Panc1 (cell line): ENCODE data around the gene PLCH1. TPM values are rescaled to one million over a fixed set of nuclear protein-coding genes. Genes with fewer than 3 reads are reported as not detected.

ENCODE experiments used
- ATAC-seq: fragments of 200-7000 bp; cut with Tn5 transposase; 2 replicates; pipeline ENCODE4 v1.9.1; 2020; ENCODE audit warnings: mild to moderate bottlenecking, moderate library complexity
- BruUV-seq: library from RNA; stranded (reverse); fragments of 400-500 nt; replicated peaks from 2 replicates; lab custom pipeline; 2021; lab: Mats Ljungman, UMichigan
- CTCF ChIA-PET: fragments of 300-600 bp; sonication (Branson Sonifier 250); formaldehyde crosslinking; loops from one replicate; lab custom pipeline; 2022; ENCODE audit warnings: antibody characterized with exemption; lab: Charles Lee
- POLR2A ChIA-PET: fragments of 300-600 bp; sonication (Branson Sonifier 250); formaldehyde crosslinking; loops from one replicate; lab custom pipeline; 2022; ENCODE audit warnings: antibody characterized with exemption; lab: Charles Lee
- DNase-seq: peaks from one replicate; pipeline ENCODE4 v3.0.0-alpha.2; 2010; ENCODE audit warnings: low read depth, low spot score
- H3K27ac ChIP-seq: 2 replicates; pipeline ENCODE4 v1.5.1; 2011; ENCODE audit warnings: mild to moderate bottlenecking, low read length, inconsistent platforms
- H3K27me3 ChIP-seq: fragments of 200-500 bp; sonication (Bioruptor generic); 2 replicates; pipeline ENCODE4 v1.6.0; 2014; ENCODE audit warnings: low read length, inconsistent platforms; ENCODE audit not compliant: control insufficient read depth, insufficient read depth
- H3K36me3 ChIP-seq: fragments of 200-500 bp; sonication (Bioruptor generic); 2 replicates; pipeline ENCODE4 v1.5.1; 2014; ENCODE audit warnings: inconsistent platforms, mild to moderate bottlenecking, low read length, moderate library complexity; ENCODE audit not compliant: control insufficient read depth, insufficient read depth
- H3K4me1 ChIP-seq: 2 replicates; pipeline ENCODE4 v1.5.1; 2011; ENCODE audit warnings: inconsistent platforms, mild to moderate bottlenecking, low read length, moderate library complexity; ENCODE audit not compliant: control insufficient read depth, insufficient read depth
- H3K4me3 ChIP-seq, 2 experiments: 2 replicates each; pipeline ENCODE4 v1.5.1; 2011 to 2012; ENCODE audit warnings: low read depth in 2 of 2, low read length in 2 of 2, mild to moderate bottlenecking in 2 of 2, inconsistent platforms in 1 of 2, moderate library complexity in 1 of 2
- H3K9me3 ChIP-seq: fragments of 200-500 bp; sonication (Bioruptor generic); 2 replicates; pipeline ENCODE4 v1.5.1; 2014; ENCODE audit warnings: low read depth, mild to moderate bottlenecking, inconsistent platforms, low read length, moderate library complexity; ENCODE audit not compliant: control insufficient read depth, insufficient read depth
- POLR2AphosphoS5 ChIP-seq: IDR thresholded peaks from 2 replicates; pipeline ENCODE4 v1.6.1; 2012; ENCODE audit warnings: mild to moderate bottlenecking, low read depth, low read length, moderate library complexity
- REST ChIP-seq, 2 experiments: IDR thresholded peaks; 2 replicates each; pipeline ENCODE4 v1.6.1; 2011 to 2012; ENCODE audit warnings: low read depth in 2 of 2, control low read depth in 1 of 2, low read length in 1 of 2, mild to moderate bottlenecking in 1 of 2, moderate library complexity in 1 of 2; ENCODE audit not compliant: insufficient read depth in 1 of 2
- SIN3A ChIP-seq: IDR thresholded peaks from 2 replicates; pipeline ENCODE4 v1.6.1; 2012; ENCODE audit warnings: low read depth, mild to moderate bottlenecking, low read length, moderate library complexity, borderline replicate concordance; ENCODE audit not compliant: insufficient read depth
- TCF7L2 ChIP-seq: IDR thresholded peaks from 2 replicates; pipeline ENCODE4 v1.6.1; 2011; ENCODE audit warnings: mild to moderate bottlenecking, low read depth, low read length, inconsistent platforms
- in situ Hi-C: cut with HindIII; loops from 2 replicates; pipeline ENCODE4 v1.10.0; 2016; ENCODE audit warnings: low sequenced_read_pairs, low pct_unique_long_range_greater_than_20kb
- intact Hi-C: fragments of 100-400 bp; cut with micrococcal nuclease; formaldehyde crosslinking; loops from one replicate; pipeline ENCODE4 v1.10.0; 2022; ENCODE audit not compliant: unreplicated experiment
- total RNA-seq: library from RNA; stranded (reverse); gene quantifications from one replicate; pipeline ENCODE4 v1.2.1, GENCODE V29; 2021; ENCODE audit not compliant: unreplicated experiment
- TF ChIP-seq, protein P1 (sequence below): fragments of 450-650 bp; IDR thresholded peaks from 2 replicates; pipeline ENCODE4 v1.5.1; 2017; ENCODE audit warnings: mild to moderate bottlenecking

The PLCH1 gene
- total RNA-seq, 1 experiment from 2014 or later: 0.03 TPM

DNA sequence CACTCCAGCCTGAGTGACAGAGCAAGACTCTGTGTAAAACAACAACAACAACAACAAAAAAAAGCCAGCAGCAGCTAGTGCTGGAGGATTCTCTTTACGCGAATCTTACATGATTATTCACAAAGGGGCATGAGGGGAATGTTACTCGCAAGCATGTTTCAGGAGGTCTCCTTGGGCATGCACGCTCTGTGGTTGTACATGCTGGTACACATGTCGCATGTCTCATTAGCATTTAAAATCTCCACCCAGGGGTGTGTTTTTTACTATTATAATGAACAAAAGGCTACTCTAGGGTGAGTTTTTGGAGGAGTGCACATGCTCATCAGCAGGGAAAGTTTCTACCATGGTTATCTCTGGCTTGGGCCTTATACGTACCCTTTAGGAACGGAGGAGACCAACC, 12.7 kb upstream of the PLCH1 start:
- Histone ChIP-seq H3K4me3 (no peak overlapping the region), H3K4me1 (no peaks in the 10 kb centered on the region), H3K36me3 (no peaks in the 10 kb centered on the region), H3K27ac (no peak overlapping the region), H3K27me3 (no peaks in the 10 kb centered on the region), H3K9me3 (no peaks in the 10 kb centered on the region)
- in situ Hi-C loops: no loop called here
- POLR2A ChIA-PET: no interaction called here
- TF ChIP-seq TCF7L2 (no peak), REST (IDR thresholded peaks at IDR 0.05; ENCODE audit: insufficient read depth in 1 of 2, low read depth in 2 of 2, low read length in 1 of 2) (no peak), POLR2AphosphoS5 (no peak), SIN3A (no peak)
- TF ChIP-seq, protein P1, sequence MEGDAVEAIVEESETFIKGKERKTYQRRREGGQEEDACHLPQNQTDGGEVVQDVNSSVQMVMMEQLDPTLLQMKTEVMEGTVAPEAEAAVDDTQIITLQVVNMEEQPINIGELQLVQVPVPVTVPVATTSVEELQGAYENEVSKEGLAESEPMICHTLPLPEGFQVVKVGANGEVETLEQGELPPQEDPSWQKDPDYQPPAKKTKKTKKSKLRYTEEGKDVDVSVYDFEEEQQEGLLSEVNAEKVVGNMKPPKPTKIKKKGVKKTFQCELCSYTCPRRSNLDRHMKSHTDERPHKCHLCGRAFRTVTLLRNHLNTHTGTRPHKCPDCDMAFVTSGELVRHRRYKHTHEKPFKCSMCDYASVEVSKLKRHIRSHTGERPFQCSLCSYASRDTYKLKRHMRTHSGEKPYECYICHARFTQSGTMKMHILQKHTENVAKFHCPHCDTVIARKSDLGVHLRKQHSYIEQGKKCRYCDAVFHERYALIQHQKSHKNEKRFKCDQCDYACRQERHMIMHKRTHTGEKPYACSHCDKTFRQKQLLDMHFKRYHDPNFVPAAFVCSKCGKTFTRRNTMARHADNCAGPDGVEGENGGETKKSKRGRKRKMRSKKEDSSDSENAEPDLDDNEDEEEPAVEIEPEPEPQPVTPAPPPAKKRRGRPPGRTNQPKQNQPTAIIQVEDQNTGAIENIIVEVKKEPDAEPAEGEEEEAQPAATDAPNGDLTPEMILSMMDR: no peak
- DNase-seq (no peak), ATAC-seq (no peak)
- BruUV-seq: no TSS peak
- CTCF ChIA-PET: interaction anchor here (0.6 to 1.0 kb wide), 2 partner anchors 48 to 70 kb away, joined by 3 read pairs; partner anchors contain the start of gene C3orf33
- intact Hi-C loops: no loop called here

- peak; percentile 81 for ATAC-seq
- TF ChIP-seq SIN3A: no peak
- TF ChIP-seq, protein P1: peak; percentile 78
- no peak for TF ChIP-seq POLR2AphosphoS5
- no TSS peak for BruUV-seq
- Histone ChIP-seq H3K27me3 (peaks cover 2% of the 10 kb centered on the region; the same call in 1 of the 2 replicates), H3K9me3 (no peaks in the 10 kb centered on the region), H3K4me1 (no peaks in the 10 kb centered on the region), H3K36me3 (no peaks in the 10 kb centered on the region), H3K4me3 (no peak overlapping the region), H3K27ac (no peak overlapping the region)
- in situ Hi-C loops (no loop called here), intact Hi-C loops (loop anchor here (1.0 kb wide), 1 partner anchor 107 kb away; no protein-coding TSS in a partner anchor)
- ChIA-PET POLR2A (no interaction called here), CTCF (no interaction called here)
- DNase-seq: no peak
Measured at GRCh38 chr3:155753038-155753639, 8.3 kb upstream of the PLCH1 start.
